IMR-90 (cell line): Measurements from ENCODE around the gene CERS5. TPM values are rescaled to one million over a fixed set of nuclear protein-coding genes. Genes with fewer than 3 reads are reported as not detected.

ENCODE experiments used
- ATAC-seq: fragments of 200-7000 bp; cut with Tn5 transposase; 2 replicates; pipeline ENCODE4 v1.9.1; 2020; ENCODE audit warnings: low read depth, mild to moderate bottlenecking, moderate library complexity
- BruUV-seq: library from RNA; stranded (reverse); fragments of 400-500 nt; replicated peaks from 2 replicates; lab custom pipeline; 2021; lab: Mats Ljungman, UMichigan
- CTCF ChIA-PET: fragments of 300-600 bp; formaldehyde crosslinking; extraction: SDS; loops from one replicate; lab custom pipeline; 2021; ENCODE audit warnings: antibody characterized with exemption; lab: Yijun Ruan, JAX
- POLR2A ChIA-PET: fragments of 300-600 bp; sonication (Branson Sonifier 250); formaldehyde crosslinking; loops from one replicate; lab custom pipeline; 2022; ENCODE audit warnings: antibody characterized with exemption; ENCODE audit not compliant: unreplicated experiment; lab: Charles Lee
- DNase-seq: peaks from one replicate; pipeline ENCODE4 v3.0.0; 2013
- H2AFZ ChIP-seq: replicated peaks from 2 replicates; pipeline ENCODE3; 2013; ENCODE audit warnings: low read length, mild to moderate bottlenecking; ENCODE audit not compliant: poor library complexity
- H2AK5ac ChIP-seq: 2 replicates; pipeline ENCODE4 v1.6.1; 2013; ENCODE audit warnings: low read depth, low read length, inconsistent platforms
- H2AK9ac ChIP-seq: replicated peaks from 2 replicates; pipeline ENCODE3; 2013; ENCODE audit warnings: mild to moderate bottlenecking, low read depth, low read length, moderate library complexity; ENCODE audit not compliant: poor library complexity
- H2BK120ac ChIP-seq: 2 replicates; pipeline ENCODE4 v1.6.1; 2013; ENCODE audit warnings: low read depth, low read length, inconsistent platforms
- H2BK15ac ChIP-seq: 3 replicates; pipeline ENCODE4 v1.6.1; 2013; ENCODE audit warnings: low read depth, low read length, inconsistent platforms
- H2BK20ac ChIP-seq: 2 replicates; pipeline ENCODE4 v1.6.1; 2013; ENCODE audit warnings: low read depth, mild to moderate bottlenecking, inconsistent platforms, low read length, moderate library complexity
- H2BK5ac ChIP-seq: 2 replicates; pipeline ENCODE4 v1.6.1; 2013; ENCODE audit warnings: mild to moderate bottlenecking, low read depth, low read length, inconsistent platforms; ENCODE audit not compliant: poor library complexity, severe bottlenecking
- H3K14ac ChIP-seq: replicated peaks from 2 replicates; pipeline ENCODE4 v1.6.1; 2013; ENCODE audit warnings: low read depth, low read length, inconsistent platforms
- H3K18ac ChIP-seq: 2 replicates; pipeline ENCODE4 v1.6.1; 2013; ENCODE audit warnings: low read depth, low read length, control low read depth
- H3K23ac ChIP-seq: 2 replicates; pipeline ENCODE4 v1.6.1; 2013; ENCODE audit warnings: low read depth, low read length, inconsistent platforms
- H3K27ac ChIP-seq: 2 replicates; pipeline ENCODE4 v1.5.1; 2013; ENCODE audit warnings: mild to moderate bottlenecking, control low read depth, low read length; ENCODE audit not compliant: insufficient read depth
- H3K27me3 ChIP-seq: 2 replicates; pipeline ENCODE4 v1.6.1; 2013; ENCODE audit warnings: low read length; ENCODE audit not compliant: control insufficient read depth, insufficient read depth
- H3K36me3 ChIP-seq: 2 replicates; pipeline ENCODE4 v1.6.1; 2013; ENCODE audit warnings: low read length, mixed read lengths; ENCODE audit not compliant: control insufficient read depth, insufficient read depth
- H3K4ac ChIP-seq: 2 replicates; pipeline ENCODE4 v1.6.1; 2013; ENCODE audit warnings: low read depth, low read length, inconsistent platforms
- H3K4me1 ChIP-seq: 2 replicates; pipeline ENCODE4 v1.6.1; 2013; ENCODE audit warnings: low read length, mixed read lengths; ENCODE audit not compliant: control insufficient read depth, insufficient read depth
- H3K4me2 ChIP-seq: 2 replicates; pipeline ENCODE4 v1.6.1; 2013; ENCODE audit warnings: low read depth, mild to moderate bottlenecking, control low read depth, low read length, moderate library complexity
- H3K4me3 ChIP-seq: 2 replicates; pipeline ENCODE4 v1.5.1; 2013; ENCODE audit warnings: low read depth, mild to moderate bottlenecking, control low read depth, low read length, moderate library complexity; ENCODE audit not compliant: insufficient read depth
- H3K56ac ChIP-seq: 2 replicates; pipeline ENCODE4 v1.6.1; 2013; ENCODE audit warnings: low read length, inconsistent platforms; ENCODE audit not compliant: insufficient read depth; ENCODE audit errors: extremely low read depth
- H3K79me1 ChIP-seq, 2 experiments: 2 replicates each; pipeline ENCODE4 v1.6.1; 2013; ENCODE audit warnings: low read length in 2 of 2, inconsistent platforms in 1 of 2, low read depth in 1 of 2
- H3K9ac ChIP-seq: 2 replicates; pipeline ENCODE4 v1.6.1; 2013; ENCODE audit warnings: low read depth, low read length, control low read depth
- H3K9me1 ChIP-seq: 2 replicates; pipeline ENCODE4 v1.6.1; 2013; ENCODE audit warnings: low read length, inconsistent platforms; ENCODE audit not compliant: insufficient read depth
- H3K9me3 ChIP-seq: 2 replicates; pipeline ENCODE4 v1.6.1; 2013; ENCODE audit warnings: low read length; ENCODE audit not compliant: control insufficient read depth, insufficient read depth
- H4K20me1 ChIP-seq: 2 replicates; pipeline ENCODE4 v1.6.1; 2013; ENCODE audit warnings: low read length, inconsistent platforms; ENCODE audit not compliant: insufficient read depth
- H4K5ac ChIP-seq: 2 replicates; pipeline ENCODE4 v1.6.1; 2013; ENCODE audit warnings: mild to moderate bottlenecking, low read depth, low read length, control low read depth
- H4K8ac ChIP-seq, 2 experiments: 2 replicates each; pipeline ENCODE4 v1.6.1; 2013; ENCODE audit warnings: low read depth in 2 of 2, low read length in 2 of 2, control low read depth in 1 of 2, inconsistent platforms in 1 of 2
- H4K91ac ChIP-seq: 2 replicates; pipeline ENCODE4 v1.6.1; 2013; ENCODE audit warnings: low read depth, low read length, inconsistent platforms; ENCODE audit not compliant: insufficient read depth
- BHLHE40 ChIP-seq: fragments of 150-350 bp; IDR thresholded peaks from 2 replicates; pipeline ENCODE4 v1.6.1; 2016; ENCODE audit warnings: mild to moderate bottlenecking, low read depth, low read length
- CEBPB ChIP-seq: IDR thresholded peaks from 2 replicates; pipeline ENCODE4 v1.6.1; 2012; ENCODE audit warnings: low read depth, low read length, improper control_type of control experiment
- CHD1 ChIP-seq: IDR thresholded peaks from 2 replicates; pipeline ENCODE4 v1.6.1; 2012; ENCODE audit warnings: low read depth, low read length, improper control_type of control experiment
- FOS ChIP-seq: fragments of 150-350 bp; IDR thresholded peaks from 2 replicates; pipeline ENCODE4 v1.6.1; 2016; ENCODE audit warnings: low read depth, low read length
- MAFK ChIP-seq: IDR thresholded peaks from 2 replicates; pipeline ENCODE4 v1.6.1; 2012; ENCODE audit warnings: low read depth, low read length, improper control_type of control experiment
- MAZ ChIP-seq: IDR thresholded peaks from 2 replicates; pipeline ENCODE4 v1.6.1; 2012; ENCODE audit warnings: low read depth, mild to moderate bottlenecking, low read length, improper control_type of control experiment, moderate library complexity, borderline replicate concordance
- MXI1 ChIP-seq: IDR thresholded peaks from 2 replicates; pipeline ENCODE4 v1.6.1; 2012; ENCODE audit warnings: low read depth, mild to moderate bottlenecking, low read length, moderate library complexity, borderline replicate concordance
- NFE2L2 ChIP-seq: fragments of 150-350 bp; IDR thresholded peaks from 2 replicates; pipeline ENCODE4 v1.6.1; 2016; ENCODE audit warnings: low read depth, mild to moderate bottlenecking, low read length
- POLR2A ChIP-seq: IDR thresholded peaks from 2 replicates; pipeline ENCODE4 v1.6.1; 2012; ENCODE audit warnings: mild to moderate bottlenecking, low read depth, low read length
- RAD21 ChIP-seq: IDR thresholded peaks from 2 replicates; pipeline ENCODE4 v1.6.1; 2012; ENCODE audit warnings: low read length, improper control_type of control experiment
- RCOR1 ChIP-seq: IDR thresholded peaks from 2 replicates; pipeline ENCODE4 v1.6.1; 2012; ENCODE audit warnings: mild to moderate bottlenecking, low read length, improper control_type of control experiment; ENCODE audit not compliant: insufficient replicate concordance
- RFX5 ChIP-seq: IDR thresholded peaks from 2 replicates; pipeline ENCODE4 v1.8.0; 2012; ENCODE audit warnings: low read depth, mild to moderate bottlenecking, low read length, moderate library complexity
- SMC3 ChIP-seq: fragments of 150-350 bp; IDR thresholded peaks from 2 replicates; pipeline ENCODE4 v1.6.1; 2016; ENCODE audit warnings: low read depth, mild to moderate bottlenecking, antibody characterized with exemption, low read length, moderate library complexity
- WGBS, 2 experiments: methylation state at CpG; one replicate each; pipeline versions ENCODE4 v1.1.5 to v1.1.7; 2013; ENCODE audit warnings: missing lambda C conversion rate in 2 of 2; ENCODE audit not compliant: insufficient read length in 1 of 2; ENCODE audit errors: extremely low coverage in 2 of 2; 5-methylcytosine and 5-hydroxymethylcytosine counted together
- dilution Hi-C: fragments of 300-500 bp; cut with HindIII; formaldehyde crosslinking; loops from one replicate; pipeline ENCODE4 v1.14.3; 2018; ENCODE audit warnings: low sequenced_read_pairs; ENCODE audit not compliant: unreplicated experiment
- in situ Hi-C: fragments of 300-500 bp; cut with MboI; formaldehyde crosslinking; loops from 3 replicates; pipeline ENCODE4 v1.14.3; 2019; ENCODE audit warnings: low sequenced_read_pairs, inconsistent platforms, mixed read lengths
- intact Hi-C: fragments of 100-400 bp; cut with micrococcal nuclease; formaldehyde crosslinking; loops from 2 replicates; pipeline ENCODE4 v1.10.0; 2022
- polyA plus RNA-seq, 3 experiments: library from polyadenylated mRNA; depleted of rRNA; stranded (reverse); fragments of >200 nt; gene quantifications; 2 replicates each; pipeline ENCODE4 v1.2.3, GENCODE V29; 2012; ENCODE audit warnings: low replicate concordance in 1 of 3
- total RNA-seq: library from RNA; depleted of rRNA; stranded (reverse); fragments of >200 nt; gene quantifications from 2 replicates; pipeline ENCODE4 v1.2.3, GENCODE V29; 2012
- TF ChIP-seq, protein P1 (sequence below): fragments of 150-350 bp; IDR thresholded peaks from 2 replicates; pipeline ENCODE4 v1.6.1; 2016; ENCODE audit warnings: low read depth, mild to moderate bottlenecking, low read length, moderate library complexity, borderline replicate concordance
- TF ChIP-seq, protein P2 (sequence below): conservative IDR thresholded peaks from 2 replicates; pipeline ENCODE4 v1.5.1; 2012; ENCODE audit warnings: mild to moderate bottlenecking, low read depth, low read length, improper control_type of control experiment
- TF ChIP-seq, protein P3 (sequence below): fragments of 150-350 bp; IDR thresholded peaks from 2 replicates; pipeline ENCODE4 v1.6.1; 2017; ENCODE audit warnings: mild to moderate bottlenecking, antibody characterized with exemption, low read length, low read depth

Gene CERS5
- total and polyA plus RNA-seq, 2 of the 4 experiments (the other 2 are of a cell fraction), result 40.3 to 60.3 TPM

DNA sequence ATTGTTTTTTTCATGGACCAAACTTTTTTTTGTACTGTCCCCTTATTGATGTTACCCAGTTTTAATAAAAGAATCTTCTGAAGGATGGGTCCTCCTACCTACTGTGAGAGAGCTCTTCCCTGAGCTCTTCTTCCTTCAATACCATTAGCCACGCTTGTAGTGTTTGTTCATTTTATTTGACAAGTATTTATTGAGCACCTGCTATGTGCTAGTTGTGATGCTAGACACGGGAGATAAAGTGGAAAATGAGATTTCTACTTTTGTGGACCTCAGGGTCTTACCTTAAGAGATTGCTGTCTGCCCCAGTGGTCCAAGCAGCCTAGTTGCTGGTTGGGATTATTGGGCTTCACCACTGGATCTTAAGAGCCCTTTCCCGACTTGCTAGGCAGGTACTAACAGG, 66.6 kb downstream of the CERS5 start:
- dilution Hi-C loops, result no loop called here
- H2BK5ac ChIP-seq, result no peak overlapping the region
- no peak overlapping the region for H3K18ac ChIP-seq
- no peak overlapping the region for H2AK9ac ChIP-seq
- H3K14ac ChIP-seq, result no peak overlapping the region
- no peak overlapping the region for H4K91ac ChIP-seq
- no peak for ATAC-seq
- no peak overlapping the region for H4K8ac ChIP-seq
- in situ Hi-C loops, result no loop called here
- intact Hi-C loops, result no loop called here
- peaks cover 4% of the 10 kb centered on the region; the same call in 1 of the 2 replicates for H3K27me3 ChIP-seq
- H3K4me3 ChIP-seq, result no peak overlapping the region
- H3K4ac ChIP-seq, result no peak overlapping the region
- H2AK5ac ChIP-seq, result no peak overlapping the region
- no peak overlapping the region for H4K5ac ChIP-seq
- H2AFZ ChIP-seq, result no peak overlapping the region
- H3K27ac ChIP-seq, result no peak overlapping the region
- no peaks in the 10 kb centered on the region for H3K9me1 ChIP-seq
- no peak overlapping the region for H2BK20ac ChIP-seq
- TF ChIP-seq MAZ (no peak), CEBPB (no peak), MXI1 (no peak), FOS (no peak), RFX5 (no peak), NFE2L2 (no peak), RAD21 (no peak), CHD1 (no peak), RCOR1 (no peak), BHLHE40 (no peak), POLR2A (no peak), MAFK (no peak), SMC3 (no peak)
- TF ChIP-seq, protein P1, sequence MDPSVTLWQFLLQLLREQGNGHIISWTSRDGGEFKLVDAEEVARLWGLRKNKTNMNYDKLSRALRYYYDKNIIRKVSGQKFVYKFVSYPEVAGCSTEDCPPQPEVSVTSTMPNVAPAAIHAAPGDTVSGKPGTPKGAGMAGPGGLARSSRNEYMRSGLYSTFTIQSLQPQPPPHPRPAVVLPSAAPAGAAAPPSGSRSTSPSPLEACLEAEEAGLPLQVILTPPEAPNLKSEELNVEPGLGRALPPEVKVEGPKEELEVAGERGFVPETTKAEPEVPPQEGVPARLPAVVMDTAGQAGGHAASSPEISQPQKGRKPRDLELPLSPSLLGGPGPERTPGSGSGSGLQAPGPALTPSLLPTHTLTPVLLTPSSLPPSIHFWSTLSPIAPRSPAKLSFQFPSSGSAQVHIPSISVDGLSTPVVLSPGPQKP, result no peak
- TF ChIP-seq, protein P2, sequence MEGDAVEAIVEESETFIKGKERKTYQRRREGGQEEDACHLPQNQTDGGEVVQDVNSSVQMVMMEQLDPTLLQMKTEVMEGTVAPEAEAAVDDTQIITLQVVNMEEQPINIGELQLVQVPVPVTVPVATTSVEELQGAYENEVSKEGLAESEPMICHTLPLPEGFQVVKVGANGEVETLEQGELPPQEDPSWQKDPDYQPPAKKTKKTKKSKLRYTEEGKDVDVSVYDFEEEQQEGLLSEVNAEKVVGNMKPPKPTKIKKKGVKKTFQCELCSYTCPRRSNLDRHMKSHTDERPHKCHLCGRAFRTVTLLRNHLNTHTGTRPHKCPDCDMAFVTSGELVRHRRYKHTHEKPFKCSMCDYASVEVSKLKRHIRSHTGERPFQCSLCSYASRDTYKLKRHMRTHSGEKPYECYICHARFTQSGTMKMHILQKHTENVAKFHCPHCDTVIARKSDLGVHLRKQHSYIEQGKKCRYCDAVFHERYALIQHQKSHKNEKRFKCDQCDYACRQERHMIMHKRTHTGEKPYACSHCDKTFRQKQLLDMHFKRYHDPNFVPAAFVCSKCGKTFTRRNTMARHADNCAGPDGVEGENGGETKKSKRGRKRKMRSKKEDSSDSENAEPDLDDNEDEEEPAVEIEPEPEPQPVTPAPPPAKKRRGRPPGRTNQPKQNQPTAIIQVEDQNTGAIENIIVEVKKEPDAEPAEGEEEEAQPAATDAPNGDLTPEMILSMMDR, result no peak
- TF ChIP-seq, protein P3, sequence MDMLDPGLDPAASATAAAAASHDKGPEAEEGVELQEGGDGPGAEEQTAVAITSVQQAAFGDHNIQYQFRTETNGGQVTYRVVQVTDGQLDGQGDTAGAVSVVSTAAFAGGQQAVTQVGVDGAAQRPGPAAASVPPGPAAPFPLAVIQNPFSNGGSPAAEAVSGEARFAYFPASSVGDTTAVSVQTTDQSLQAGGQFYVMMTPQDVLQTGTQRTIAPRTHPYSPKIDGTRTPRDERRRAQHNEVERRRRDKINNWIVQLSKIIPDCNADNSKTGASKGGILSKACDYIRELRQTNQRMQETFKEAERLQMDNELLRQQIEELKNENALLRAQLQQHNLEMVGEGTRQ, result no peak
- H3K9me3 ChIP-seq, result no peaks in the 10 kb centered on the region
- peaks cover 4 to 28% of the 10 kb centered on the region in 2 experiments; a peak in 3 of 4 replicates for H3K79me1 ChIP-seq
- H3K4me2 ChIP-seq, result no peak overlapping the region
- peaks cover 45% of the 10 kb centered on the region for H3K36me3 ChIP-seq
- no CpG with 5 or more reads among the region's 3 CpGs for WGBS, 2 experiments
- H3K23ac ChIP-seq, result no peak overlapping the region
- no peak overlapping the region for H2BK15ac ChIP-seq
- BruUV-seq, result no TSS peak
- no peak for DNase-seq
- no peak overlapping the region for H2BK120ac ChIP-seq
- H3K56ac ChIP-seq, result no peak overlapping the region
- CTCF ChIA-PET, result interaction anchor here (1.0 kb wide), 1 partner anchor 15 kb away, joined by 3 read pairs; the partner anchor contains the start of gene SMARCD1
- 0 out of 2 replicates have a peak, but pooled peaks cover 5% of the 10 kb centered on the region for H4K20me1 ChIP-seq
- no peak overlapping the region for H3K9ac ChIP-seq
- POLR2A ChIA-PET, result no interaction called here
- H3K4me1 ChIP-seq, result no peaks in the 10 kb centered on the region
